Measurements from ENCODE around the gene ZNF775. TPM values are rescaled to one million over a fixed set of nuclear protein-coding genes. Genes with fewer than 3 reads are reported as not detected.

ZNF775 gene
- total RNA-seq, 2 donors from 2014 or later: 11.0 to 11.3 TPM

DNA sequence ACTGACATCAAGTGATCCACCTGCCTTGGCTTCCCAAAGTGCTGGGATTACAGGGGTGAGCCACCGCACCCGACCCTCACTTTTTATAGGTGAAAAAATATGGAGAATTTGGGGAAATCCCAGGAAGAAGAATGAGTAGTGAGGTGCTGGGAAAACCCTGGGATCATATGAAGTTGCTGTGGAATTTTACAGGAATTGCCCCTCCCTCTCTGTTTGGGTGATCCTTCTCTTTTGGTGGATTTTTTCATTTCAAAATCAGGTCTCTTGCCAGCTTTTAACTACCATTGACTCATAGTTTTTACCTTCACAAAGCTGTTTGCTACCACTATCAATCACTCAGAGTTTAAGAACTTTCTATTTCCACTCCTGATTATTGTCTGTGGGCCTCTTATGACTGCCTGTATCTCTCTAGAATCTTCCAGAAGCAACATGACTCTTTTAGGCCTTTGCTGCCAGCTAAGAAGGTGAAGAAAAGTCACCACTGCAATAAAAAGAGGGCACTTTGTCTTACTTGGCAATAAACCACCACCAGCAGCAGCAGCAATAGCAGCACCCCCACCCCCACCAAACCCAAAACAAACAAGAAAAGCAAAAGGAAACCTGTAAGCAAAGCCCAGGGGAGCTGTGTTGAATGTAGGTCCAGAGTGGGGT, 67.3 kb downstream of the ZNF775 start:
- intact Hi-C loops (cut with DNase I): loop anchor here (5.0 kb wide), 1 partner anchor 311 kb away; no protein-coding TSS in a partner anchor
- DNase-seq: no peak

More for the DNA sequence above, 67.3 kb downstream of the ZNF775 start:
- TF ChIP-seq, protein P1, sequence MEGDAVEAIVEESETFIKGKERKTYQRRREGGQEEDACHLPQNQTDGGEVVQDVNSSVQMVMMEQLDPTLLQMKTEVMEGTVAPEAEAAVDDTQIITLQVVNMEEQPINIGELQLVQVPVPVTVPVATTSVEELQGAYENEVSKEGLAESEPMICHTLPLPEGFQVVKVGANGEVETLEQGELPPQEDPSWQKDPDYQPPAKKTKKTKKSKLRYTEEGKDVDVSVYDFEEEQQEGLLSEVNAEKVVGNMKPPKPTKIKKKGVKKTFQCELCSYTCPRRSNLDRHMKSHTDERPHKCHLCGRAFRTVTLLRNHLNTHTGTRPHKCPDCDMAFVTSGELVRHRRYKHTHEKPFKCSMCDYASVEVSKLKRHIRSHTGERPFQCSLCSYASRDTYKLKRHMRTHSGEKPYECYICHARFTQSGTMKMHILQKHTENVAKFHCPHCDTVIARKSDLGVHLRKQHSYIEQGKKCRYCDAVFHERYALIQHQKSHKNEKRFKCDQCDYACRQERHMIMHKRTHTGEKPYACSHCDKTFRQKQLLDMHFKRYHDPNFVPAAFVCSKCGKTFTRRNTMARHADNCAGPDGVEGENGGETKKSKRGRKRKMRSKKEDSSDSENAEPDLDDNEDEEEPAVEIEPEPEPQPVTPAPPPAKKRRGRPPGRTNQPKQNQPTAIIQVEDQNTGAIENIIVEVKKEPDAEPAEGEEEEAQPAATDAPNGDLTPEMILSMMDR (IDR thresholded peaks at IDR 0.05): no peak
- Histone ChIP-seq H3K4me1 (no peaks in the 10 kb centered on the region), H3K36me3 (no peaks in the 10 kb centered on the region), H3K4me3 (no peak overlapping the region), H3K9me3 (no peaks in the 10 kb centered on the region), H3K27me3 (no peaks in the 10 kb centered on the region), H3K27ac (no peak overlapping the region), H3K9ac (ENCODE audit: low read depth in 2 of 2, low read length in 2 of 2) (no peak overlapping the region)

Other genes with a start within 250 kb of the ZNF775 start
- gene LRRC61, start 56.0 kb upstream of the ZNF775 start, total RNA-seq: 10 to 100 TPM; 11.4 to 15.1 TPM
- 10 to 100 TPM; 17.6 to 29.6 TPM for gene ACTR3C, start 55.8 kb upstream of the ZNF775 start, total RNA-seq
- gene RARRES2, start 37.7 kb upstream of the ZNF775 start, total RNA-seq: 100 to 1,000 TPM in 1 of 2 donors, 10 to 100 TPM in 1; 86.7 to 122 TPM
- 100 to 1,000 TPM; 189 to 304 TPM for gene REPIN1, start 10.5 kb upstream of the ZNF775 start, total RNA-seq
- gene GIMAP8, start 71.3 kb downstream of the ZNF775 start, total RNA-seq: 1 to 10 TPM; 3.4 to 4.5 TPM
- 1 to 10 TPM; 4.8 to 5.6 TPM for gene GIMAP7, start 135.5 kb downstream of the ZNF775 start, total RNA-seq
- gene GIMAP4, start 188.1 kb downstream of the ZNF775 start, total RNA-seq: 10 to 100 TPM in 1 of 2 donors, 1 to 10 TPM in 1; 6.6 to 12.7 TPM

Data from colonic mucosa (tissue), 4 donors.